ENCODE data around the gene SMARCA1. TPM values are rescaled to one million over a fixed set of nuclear protein-coding genes. Genes with fewer than 3 reads are reported as not detected.
A peak's percentile ranks its signal among the peaks of the same experiment; 100 is the strongest.

SMARCA1 gene
- total RNA-seq, 1 donor from 2014 or later = 16.4 TPM

- no peak for DNase-seq (ENCODE audit: low read depth in 2 of 2)
Measured at GRCh38 chrX:129531132-129531531, 7.8 kb upstream of the SMARCA1 start.

- DNase-seq (ENCODE audit: low read depth in 2 of 2) = no peak
Measured at GRCh38 chrX:129530410-129530809, 7.1 kb upstream of the SMARCA1 start.

GRCh38 chrX:129529685-129530281 is 6.5 kb upstream of the SMARCA1 start:
- DNase-seq (ENCODE audit: low read depth in 2 of 2) = peak; percentile 2 to 7

- DNase-seq (ENCODE audit: low read depth in 2 of 2) = no peak
Measured at GRCh38 chrX:129525896-129526295, 2.6 kb upstream of the SMARCA1 start.

- no peak for DNase-seq (ENCODE audit: low read depth in 2 of 2)
Measured at GRCh38 chrX:129525162-129525561, 1.9 kb upstream of the SMARCA1 start.

GRCh38 chrX:129524250-129524850 is 1.1 kb upstream of the SMARCA1 start:
- DNase-seq (ENCODE audit: low read depth in 2 of 2) = no peak

GRCh38 chrX:129522184-129523078 is 859 bp downstream of the SMARCA1 start:
- DNase-seq (ENCODE audit: low read depth in 2 of 2) = peak; percentile 2 to 61

GRCh38 chrX:129520151-129520550 is 3.1 kb downstream of the SMARCA1 start:
- no peak for DNase-seq (ENCODE audit: low read depth in 2 of 2)

GRCh38 chrX:129516402-129516801 is 6.9 kb downstream of the SMARCA1 start:
- DNase-seq (ENCODE audit: low read depth in 2 of 2) = no peak

- no peak for DNase-seq (ENCODE audit: low read depth in 2 of 2)
Measured at GRCh38 chrX:129512409-129512808, 10.9 kb downstream of the SMARCA1 start.

GRCh38 chrX:129511689-129512088 is 11.6 kb downstream of the SMARCA1 start:
- DNase-seq (ENCODE audit: low read depth in 2 of 2) = no peak

- no peak for DNase-seq (ENCODE audit: low read depth in 2 of 2)
Measured at GRCh38 chrX:129510331-129510730, 13.0 kb downstream of the SMARCA1 start.

GRCh38 chrX:129497146-129497843 is 26.0 kb downstream of the SMARCA1 start:
- no peak for DNase-seq (ENCODE audit: low read depth in 2 of 2)

- no peak for DNase-seq (ENCODE audit: low read depth in 2 of 2)
Measured at GRCh38 chrX:129496625-129497024, 26.7 kb downstream of the SMARCA1 start.

GRCh38 chrX:129495900-129496299 is 27.4 kb downstream of the SMARCA1 start:
- no peak for DNase-seq (ENCODE audit: low read depth in 2 of 2)

- DNase-seq (ENCODE audit: low read depth in 2 of 2) = no peak
Measured at GRCh38 chrX:129494887-129495286, 28.4 kb downstream of the SMARCA1 start.

- peak in 1 of 2 donors; percentile 28 for DNase-seq (ENCODE audit: low read depth in 2 of 2)
Measured at GRCh38 chrX:129493643-129494042, 29.6 kb downstream of the SMARCA1 start.

- DNase-seq (ENCODE audit: low read depth in 2 of 2) = no peak
Measured at GRCh38 chrX:129490330-129490729, 33.0 kb downstream of the SMARCA1 start.

- no peak for DNase-seq (ENCODE audit: low read depth in 2 of 2)
Measured at GRCh38 chrX:129488359-129488758, 34.9 kb downstream of the SMARCA1 start.

GRCh38 chrX:129480889-129481288 is 42.4 kb downstream of the SMARCA1 start:
- DNase-seq (ENCODE audit: low read depth in 2 of 2) = no peak

GRCh38 chrX:129478516-129478915 is 44.8 kb downstream of the SMARCA1 start:
- DNase-seq (ENCODE audit: low read depth in 2 of 2) = no peak

GRCh38 chrX:129472116-129472515 is 51.2 kb downstream of the SMARCA1 start:
- peak in 1 of 2 donors; percentile 2 for DNase-seq (ENCODE audit: low read depth in 2 of 2)

Measured in dermis microvascular lymphatic vessel endothelial cell (primary cell).